ENCODE results near the gene EOLA1.

DNA sequence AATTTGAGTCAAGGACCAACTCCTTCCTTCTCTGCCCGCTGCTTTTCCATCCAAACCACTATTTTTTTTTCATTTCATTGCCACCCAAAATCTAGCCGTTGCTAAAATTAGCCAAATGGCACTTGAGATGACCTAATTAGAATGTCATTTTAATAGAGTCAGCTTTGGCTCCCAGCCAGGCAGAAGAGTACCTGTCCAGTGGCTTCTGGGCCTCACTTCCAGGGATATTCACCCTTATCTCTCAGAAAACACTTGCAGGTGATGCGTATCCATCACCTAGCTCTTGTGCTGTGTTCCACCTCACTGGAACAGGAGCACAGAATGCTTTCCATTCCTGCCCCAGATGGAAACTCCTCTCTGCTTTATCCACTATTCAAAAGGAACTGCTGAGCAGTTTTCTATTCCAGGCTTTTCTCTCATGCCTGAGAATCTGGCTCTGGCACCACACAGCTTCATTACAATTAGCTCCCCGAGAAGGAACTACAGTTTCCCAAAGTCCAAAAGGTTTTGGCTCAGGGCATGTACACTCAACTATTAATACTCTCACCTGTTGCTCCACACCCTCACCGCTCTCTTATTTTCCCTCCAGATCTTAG lies 28.0 kb downstream of the EOLA1 start:
- TF ChIP-seq EP300 (IDR thresholded peaks at IDR 0.05) = no peak
- TF ChIP-seq, protein P1, sequence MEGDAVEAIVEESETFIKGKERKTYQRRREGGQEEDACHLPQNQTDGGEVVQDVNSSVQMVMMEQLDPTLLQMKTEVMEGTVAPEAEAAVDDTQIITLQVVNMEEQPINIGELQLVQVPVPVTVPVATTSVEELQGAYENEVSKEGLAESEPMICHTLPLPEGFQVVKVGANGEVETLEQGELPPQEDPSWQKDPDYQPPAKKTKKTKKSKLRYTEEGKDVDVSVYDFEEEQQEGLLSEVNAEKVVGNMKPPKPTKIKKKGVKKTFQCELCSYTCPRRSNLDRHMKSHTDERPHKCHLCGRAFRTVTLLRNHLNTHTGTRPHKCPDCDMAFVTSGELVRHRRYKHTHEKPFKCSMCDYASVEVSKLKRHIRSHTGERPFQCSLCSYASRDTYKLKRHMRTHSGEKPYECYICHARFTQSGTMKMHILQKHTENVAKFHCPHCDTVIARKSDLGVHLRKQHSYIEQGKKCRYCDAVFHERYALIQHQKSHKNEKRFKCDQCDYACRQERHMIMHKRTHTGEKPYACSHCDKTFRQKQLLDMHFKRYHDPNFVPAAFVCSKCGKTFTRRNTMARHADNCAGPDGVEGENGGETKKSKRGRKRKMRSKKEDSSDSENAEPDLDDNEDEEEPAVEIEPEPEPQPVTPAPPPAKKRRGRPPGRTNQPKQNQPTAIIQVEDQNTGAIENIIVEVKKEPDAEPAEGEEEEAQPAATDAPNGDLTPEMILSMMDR (IDR thresholded peaks at IDR 0.05) = no peak
- TF ChIP-seq POLR2A (IDR thresholded peaks at IDR 0.05) = no peak
- TF ChIP-seq POLR2AphosphoS5 (IDR thresholded peaks at IDR 0.05) = no peak

Measured in upper lobe of left lung (tissue), 4 donors.